Fibroblast of the aortic adventitia (primary cell): Measurements from ENCODE around the gene SCAF4. TPM values are rescaled to one million over a fixed set of nuclear protein-coding genes. Genes with fewer than 3 reads are reported as not detected.

ENCODE experiments used
- DNase-seq: peaks from one replicate; pipeline ENCODE4 v3.0.0-alpha.2; 2010; ENCODE audit warnings: low read depth
- H3K4me3 ChIP-seq: 2 replicates; pipeline ENCODE4 v1.5.1; 2011; ENCODE audit warnings: low read depth, mild to moderate bottlenecking, control low read depth, low read length, moderate library complexity
- total RNA-seq: library from RNA; depleted of rRNA; stranded (reverse); fragments of >200 nt; gene quantifications from 2 replicates; pipeline ENCODE4 v1.2.3, GENCODE V29; 2012; ENCODE audit warnings: low replicate concordance
- TF ChIP-seq, protein P1 (sequence below): IDR thresholded peaks from 2 replicates; pipeline ENCODE4 v1.5.1; 2011; ENCODE audit warnings: mild to moderate bottlenecking, low read length, control low read depth, inconsistent platforms; ENCODE audit not compliant: insufficient read depth

SCAF4 gene
- total RNA-seq, 1 donor, result 14.5 TPM

DNA sequence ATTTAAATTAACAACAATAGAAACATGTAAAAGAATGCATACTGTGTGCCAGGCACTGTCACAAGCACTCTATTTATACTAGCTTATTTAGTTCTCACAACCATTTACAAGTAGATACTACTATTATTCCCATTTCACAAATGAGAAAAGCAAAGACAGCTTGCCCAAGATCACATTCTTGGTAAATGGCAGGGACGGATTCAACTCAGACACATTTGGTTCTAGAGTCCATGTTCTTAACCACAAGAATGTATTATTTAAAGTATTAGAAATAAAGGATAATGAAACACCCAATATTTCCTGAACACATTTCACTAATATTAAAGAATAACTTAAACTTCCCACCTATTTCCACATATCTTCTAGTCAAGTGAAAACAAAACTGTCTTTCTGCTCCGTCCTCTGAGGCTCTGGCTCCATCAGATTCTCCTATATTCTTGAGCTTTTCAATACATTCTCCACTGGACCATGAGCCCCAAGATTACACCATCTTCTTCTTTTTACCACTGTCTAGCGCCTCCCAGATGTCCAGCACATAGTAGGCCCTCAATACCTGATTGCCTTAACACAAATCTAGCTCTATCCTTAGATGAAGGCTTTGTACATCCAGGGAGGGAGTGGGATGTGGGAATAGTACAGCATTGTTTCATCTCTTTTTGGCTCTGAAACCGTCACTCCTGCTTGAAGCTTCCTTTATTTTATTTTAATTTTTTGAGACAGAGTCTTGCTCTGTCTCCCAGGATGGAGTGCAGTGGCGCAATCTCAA lies 43.1 kb downstream of the SCAF4 start:
- TF ChIP-seq, protein P1, sequence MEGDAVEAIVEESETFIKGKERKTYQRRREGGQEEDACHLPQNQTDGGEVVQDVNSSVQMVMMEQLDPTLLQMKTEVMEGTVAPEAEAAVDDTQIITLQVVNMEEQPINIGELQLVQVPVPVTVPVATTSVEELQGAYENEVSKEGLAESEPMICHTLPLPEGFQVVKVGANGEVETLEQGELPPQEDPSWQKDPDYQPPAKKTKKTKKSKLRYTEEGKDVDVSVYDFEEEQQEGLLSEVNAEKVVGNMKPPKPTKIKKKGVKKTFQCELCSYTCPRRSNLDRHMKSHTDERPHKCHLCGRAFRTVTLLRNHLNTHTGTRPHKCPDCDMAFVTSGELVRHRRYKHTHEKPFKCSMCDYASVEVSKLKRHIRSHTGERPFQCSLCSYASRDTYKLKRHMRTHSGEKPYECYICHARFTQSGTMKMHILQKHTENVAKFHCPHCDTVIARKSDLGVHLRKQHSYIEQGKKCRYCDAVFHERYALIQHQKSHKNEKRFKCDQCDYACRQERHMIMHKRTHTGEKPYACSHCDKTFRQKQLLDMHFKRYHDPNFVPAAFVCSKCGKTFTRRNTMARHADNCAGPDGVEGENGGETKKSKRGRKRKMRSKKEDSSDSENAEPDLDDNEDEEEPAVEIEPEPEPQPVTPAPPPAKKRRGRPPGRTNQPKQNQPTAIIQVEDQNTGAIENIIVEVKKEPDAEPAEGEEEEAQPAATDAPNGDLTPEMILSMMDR, result no peak
- H3K4me3 ChIP-seq, result no peak overlapping the region
- DNase-seq, result no peak

DNA sequence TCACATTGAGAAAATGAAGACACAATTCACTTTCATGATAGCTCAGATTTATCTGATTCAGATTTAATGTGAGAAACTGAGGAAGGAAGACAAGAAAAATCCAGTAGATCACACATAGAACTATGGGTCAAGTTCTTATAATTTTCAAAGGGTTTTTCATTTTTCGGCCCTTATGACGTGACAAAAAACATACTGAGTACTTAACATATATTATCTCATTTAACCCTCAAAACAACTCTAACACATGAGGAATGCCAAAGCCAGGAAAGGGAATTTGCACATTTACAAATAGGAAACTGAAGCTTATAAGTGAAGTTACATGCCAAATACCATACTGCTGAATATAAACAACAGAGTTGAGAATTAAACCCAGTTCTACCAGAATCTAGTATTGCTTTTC lies 44.8 kb downstream of the SCAF4 start:
- TF ChIP-seq, protein P1, result no peak
- H3K4me3 ChIP-seq, result no peak overlapping the region
- DNase-seq, result no peak

DNA sequence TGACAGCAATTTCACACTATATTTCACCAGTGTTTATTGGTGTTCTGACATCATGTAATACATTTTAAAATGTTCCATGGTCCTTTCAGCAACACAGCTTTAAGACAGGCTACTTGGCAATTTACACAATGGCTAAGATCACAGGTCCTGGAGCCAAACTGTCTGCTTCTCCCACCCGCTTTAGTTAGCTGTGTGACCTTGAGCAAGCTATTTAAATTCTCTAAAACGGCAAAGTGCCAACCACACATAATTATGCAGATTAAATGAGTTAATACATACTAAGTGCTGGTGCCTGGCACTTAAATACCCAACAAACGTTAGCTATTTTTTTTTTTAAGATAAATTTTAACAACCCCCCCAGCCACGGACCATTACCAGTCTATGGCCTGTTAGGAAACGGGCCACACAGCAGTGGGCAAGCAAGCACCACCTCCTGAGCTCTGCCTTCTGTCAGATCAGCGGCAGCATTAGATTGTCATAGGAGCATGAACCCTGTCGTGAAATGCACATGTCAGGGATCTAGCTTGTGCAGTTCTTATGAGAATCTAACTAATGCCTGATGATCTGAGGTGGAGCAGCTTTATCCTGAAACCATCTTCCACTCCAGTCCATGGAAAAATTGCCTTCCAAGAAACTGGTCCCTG lies 45.5 kb downstream of the SCAF4 start:
- TF ChIP-seq, protein P1, result no peak
- no peak for DNase-seq
- H3K4me3 ChIP-seq, result no peak overlapping the region

DNA sequence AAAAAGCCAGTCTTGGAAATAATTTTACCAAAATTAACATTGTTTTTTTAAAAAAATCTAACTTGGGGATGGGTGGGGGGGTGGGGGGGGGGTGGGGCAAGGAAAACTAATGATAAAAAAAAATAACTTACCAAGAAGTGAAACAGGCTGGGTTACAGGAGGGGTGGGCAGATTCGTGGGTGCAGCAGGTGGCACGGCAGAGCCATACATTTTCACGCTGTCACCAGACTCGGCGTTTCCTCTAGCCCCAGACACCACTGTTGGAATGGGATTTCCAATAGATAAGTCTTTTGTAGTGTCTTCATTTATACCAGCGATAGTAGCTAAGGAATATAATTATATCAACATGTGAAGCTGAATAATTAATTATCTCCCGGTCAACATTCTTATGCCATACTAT lies 47.0 kb downstream of the SCAF4 start:
- TF ChIP-seq, protein P1, result no peak
- no peak for DNase-seq
- H3K4me3 ChIP-seq, result no peak overlapping the region

DNA sequence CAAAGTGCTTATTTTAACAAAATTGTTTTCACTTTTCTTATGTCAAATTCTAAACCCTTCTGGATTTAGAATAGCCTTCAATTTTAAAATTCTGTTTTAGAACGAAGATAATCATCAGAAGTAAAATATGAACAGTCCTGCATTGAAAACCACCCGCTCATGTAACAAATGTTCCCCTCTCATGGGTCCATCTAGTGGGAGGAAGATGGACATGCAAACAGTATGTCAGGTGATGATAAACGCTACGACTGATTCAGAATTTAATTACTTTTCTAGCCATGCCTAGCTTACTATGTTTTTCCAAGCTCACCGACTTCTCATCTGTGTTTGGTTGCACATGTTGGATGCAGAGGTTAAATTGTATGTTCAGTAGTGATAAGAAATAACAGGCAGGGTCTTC lies 48.9 kb downstream of the SCAF4 start:
- H3K4me3 ChIP-seq, result no peak overlapping the region
- no peak for DNase-seq
- TF ChIP-seq, protein P1, result no peak

DNA sequence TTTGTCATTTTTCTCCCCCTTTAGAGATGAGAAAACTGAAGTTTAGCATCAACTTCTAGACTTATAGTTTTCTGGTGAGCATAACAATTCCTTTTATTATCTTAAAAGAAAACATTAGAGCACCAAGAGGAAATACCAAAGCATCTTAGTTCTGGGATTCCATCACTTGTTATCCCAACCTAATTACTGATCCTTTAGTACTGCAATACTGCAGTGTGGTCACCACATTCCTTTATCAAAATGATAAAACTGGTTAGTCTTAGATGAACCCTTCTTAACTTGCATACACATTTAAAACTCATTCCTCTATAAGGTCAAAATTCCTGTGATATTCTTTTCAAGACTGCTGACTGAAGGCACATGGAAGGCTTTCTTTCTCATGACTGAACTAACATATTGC lies 49.3 kb downstream of the SCAF4 start:
- no peak overlapping the region for H3K4me3 ChIP-seq
- TF ChIP-seq, protein P1, result no peak
- DNase-seq, result peak; percentile 49

DNA sequence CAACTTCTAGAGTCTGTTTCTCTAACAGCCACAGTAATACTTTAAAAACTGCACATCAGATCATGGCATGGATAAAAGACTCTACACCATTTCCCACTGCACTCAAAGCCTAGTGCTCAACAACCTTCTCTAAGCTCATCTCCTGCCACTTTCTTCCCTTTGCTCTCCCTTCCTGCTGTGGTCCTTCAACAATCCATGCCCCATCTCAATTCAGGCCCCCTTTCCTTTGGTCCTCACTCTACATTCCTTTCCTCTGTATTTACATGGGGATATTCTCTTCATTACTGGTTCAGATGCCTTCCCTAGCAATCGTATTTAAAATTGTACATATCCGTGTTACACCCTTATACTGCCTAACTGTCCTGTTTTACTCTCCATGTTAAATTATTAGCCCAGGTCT lies 53.4 kb downstream of the SCAF4 start:
- no peak overlapping the region for H3K4me3 ChIP-seq
- TF ChIP-seq, protein P1, result no peak
- DNase-seq, result no peak
